Measurements from ENCODE around the gene SIX3.
A peak's percentile ranks its signal among the peaks of the same experiment; 100 is the strongest.

Gene SIX3

DNA sequence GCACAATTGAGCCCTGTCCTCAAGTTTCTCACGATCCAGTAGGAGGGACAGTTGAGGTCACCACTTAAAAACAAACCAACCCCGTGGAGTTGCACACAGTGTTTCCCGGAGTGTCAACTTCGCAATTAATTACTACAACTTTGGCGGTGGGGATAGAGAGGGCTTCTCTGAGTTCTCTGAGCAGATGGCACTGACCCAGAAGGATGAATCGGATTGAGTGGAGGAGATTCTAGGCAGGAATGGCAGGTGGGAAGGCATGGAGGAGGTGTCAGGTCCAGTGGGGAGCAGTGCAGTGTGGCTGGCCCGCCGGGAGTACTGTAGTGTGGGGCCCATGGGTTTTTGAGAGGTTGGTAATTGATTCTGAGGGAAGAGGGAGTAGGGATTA is 12.0 kb downstream of the SIX3 start:
- Histone ChIP-seq H3K4me3 (no peak overlapping the region), H3K27ac (no peak overlapping the region)

DNA sequence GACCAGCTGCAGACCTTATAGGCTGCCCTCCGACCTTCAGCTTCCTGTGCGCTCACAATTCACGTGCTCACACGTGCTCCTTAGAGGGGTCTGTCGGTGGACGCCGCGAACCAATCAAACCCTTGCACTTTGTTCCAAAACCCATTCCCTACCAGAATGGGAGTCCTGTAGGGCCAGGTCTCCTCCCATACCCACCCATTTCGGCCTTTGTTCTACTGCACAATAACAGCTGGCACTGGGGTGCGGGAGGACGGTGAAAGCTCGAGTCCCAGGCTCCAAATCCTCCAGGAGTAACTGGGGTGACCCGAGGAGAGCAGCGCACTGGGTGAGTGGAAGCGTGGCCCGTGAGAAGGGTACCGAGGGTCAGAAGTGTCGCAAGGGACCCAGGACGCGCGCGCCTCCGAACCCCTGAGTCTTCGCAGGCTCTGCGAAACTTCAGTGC is 13.0 kb downstream of the SIX3 start:
- no peak overlapping the region for H3K4me3 ChIP-seq

DNA sequence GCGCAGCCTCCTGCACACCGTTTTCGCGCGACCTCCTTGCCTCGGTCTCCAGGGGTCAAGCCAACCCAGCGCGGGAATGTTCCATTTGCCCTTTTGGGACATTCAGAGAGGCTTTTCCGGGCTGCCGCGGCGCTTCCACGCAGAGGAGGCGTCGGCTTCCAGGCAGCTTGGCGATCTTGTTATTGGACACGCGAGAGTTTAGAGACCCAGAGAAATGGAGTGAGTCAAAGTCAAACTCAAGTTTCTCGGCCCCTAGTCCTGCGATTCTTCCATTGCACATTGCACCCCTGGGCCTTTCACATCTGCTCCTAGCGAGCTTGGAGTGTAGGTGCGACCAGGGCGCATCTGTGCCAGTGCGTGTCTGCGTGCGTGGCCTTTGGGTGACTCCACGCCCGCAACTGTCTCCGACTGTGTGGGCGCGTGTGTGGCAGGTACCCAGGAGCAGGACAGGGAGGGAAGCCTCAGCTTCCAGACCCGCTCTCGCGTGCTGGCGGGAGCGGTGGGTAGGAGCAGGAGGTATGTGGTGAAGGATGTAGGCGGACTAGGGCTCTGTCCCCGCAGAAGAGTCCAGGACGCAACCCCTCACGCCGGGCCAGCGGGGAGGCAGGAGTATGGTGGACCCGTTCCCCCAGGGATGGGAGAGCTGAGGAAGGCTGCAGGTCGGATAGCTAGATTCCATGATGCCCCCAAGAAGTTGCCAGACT is 13.5 kb downstream of the SIX3 start:
- H3K4me3 ChIP-seq = peak overlapping the region in 1 of 7 experiments; percentile 8
- H3K27ac ChIP-seq = no peak overlapping the region

More for the DNA sequence above, 13.0 kb downstream of the SIX3 start:
- H3K27ac ChIP-seq = no peak overlapping the region

GRCh38 chr2:44955593-44956392 is 14.3 kb downstream of the SIX3 start:
- H3K27ac ChIP-seq = no peak overlapping the region
- peak overlapping the region in 1 of 7 experiments; percentile 8 for H3K4me3 ChIP-seq

GRCh38 chr2:44956843-44957242 is 15.3 kb downstream of the SIX3 start:
- H3K27ac ChIP-seq = no peak overlapping the region
- H3K4me3 ChIP-seq = no peak overlapping the region

DNA sequence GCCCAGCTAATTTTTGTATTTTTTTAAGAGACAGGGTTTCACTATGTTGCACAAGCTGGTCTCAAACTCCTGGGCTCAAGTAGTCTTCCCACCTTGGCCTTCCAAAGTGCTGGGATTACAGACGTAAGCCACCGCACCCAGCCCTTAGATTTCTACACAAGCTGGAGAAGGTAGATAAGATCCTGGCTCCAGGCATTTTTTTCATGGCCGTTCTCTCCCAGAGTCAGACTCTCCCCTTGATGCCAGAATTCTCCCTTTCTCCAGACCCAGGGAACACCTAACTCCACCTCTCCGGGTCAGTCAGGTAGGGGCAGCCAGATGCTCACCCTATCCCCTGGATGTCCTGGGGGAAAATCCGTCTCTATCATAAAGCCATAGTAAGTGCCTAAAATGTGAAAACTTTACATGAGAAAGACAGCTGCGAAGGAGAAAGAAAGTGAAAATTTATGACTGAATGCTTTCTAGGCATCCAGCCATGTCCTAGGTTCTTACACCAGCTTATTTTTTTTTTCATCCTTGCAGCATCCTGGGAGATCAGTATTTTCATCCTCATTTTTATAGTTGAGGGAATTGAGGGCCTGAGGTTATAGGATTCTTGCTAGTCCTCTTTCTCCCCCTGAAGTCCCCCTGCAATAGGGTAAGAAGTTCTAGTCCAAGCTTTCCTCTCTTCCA is 16.3 kb downstream of the SIX3 start:
- Histone ChIP-seq H3K27ac (no peak overlapping the region), H3K4me3 (no peak overlapping the region)

DNA sequence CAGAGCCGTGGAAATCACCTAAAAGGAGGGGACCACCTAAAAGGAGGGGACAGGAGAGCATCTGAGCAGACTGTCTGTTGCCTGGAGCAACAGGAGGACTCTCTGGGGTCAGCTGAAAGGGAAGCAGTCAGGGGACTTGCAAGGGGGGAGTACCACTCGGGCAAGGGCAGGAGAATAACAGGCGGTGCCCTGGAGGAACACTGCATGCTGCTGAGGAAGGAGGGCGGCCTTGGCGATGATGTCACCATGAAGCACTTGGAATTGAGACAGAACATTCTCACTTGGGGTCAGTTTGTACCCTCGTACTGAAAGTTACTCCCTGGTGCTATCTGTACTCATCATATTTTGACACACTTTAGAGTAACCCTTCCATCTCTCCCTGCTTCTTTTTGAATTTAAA is 18.4 kb downstream of the SIX3 start:
- H3K4me3 ChIP-seq = no peak overlapping the region
- H3K27ac ChIP-seq = no peak overlapping the region

DNA sequence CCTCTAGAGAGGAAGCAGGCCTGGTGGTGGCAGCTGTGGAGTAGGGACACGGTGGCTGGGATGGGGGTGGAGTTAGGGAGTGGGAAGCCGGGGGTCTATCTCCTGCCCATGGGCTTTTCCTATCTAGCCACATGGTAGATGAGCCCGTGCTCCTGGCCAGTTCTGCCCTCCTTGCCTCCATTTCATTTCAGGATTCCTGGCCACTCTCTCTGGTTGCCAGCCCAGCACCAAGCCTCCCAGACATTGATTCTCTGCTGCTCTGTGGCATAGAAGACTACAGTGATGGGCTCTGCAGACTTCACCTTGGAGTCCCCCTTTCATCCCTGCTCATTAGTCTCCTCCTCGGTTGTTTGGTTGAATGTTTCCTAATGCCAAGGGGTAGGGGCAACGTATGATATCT is 19.4 kb downstream of the SIX3 start:
- Histone ChIP-seq H3K4me3 (no peak overlapping the region), H3K27ac (peak overlapping the region in 1 of 21 experiments; percentile 23)

- no peak overlapping the region for H3K4me3 ChIP-seq
These were observed 20.7 kb downstream of the SIX3 start for GRCh38 chr2:44962176-44962695.

DNA sequence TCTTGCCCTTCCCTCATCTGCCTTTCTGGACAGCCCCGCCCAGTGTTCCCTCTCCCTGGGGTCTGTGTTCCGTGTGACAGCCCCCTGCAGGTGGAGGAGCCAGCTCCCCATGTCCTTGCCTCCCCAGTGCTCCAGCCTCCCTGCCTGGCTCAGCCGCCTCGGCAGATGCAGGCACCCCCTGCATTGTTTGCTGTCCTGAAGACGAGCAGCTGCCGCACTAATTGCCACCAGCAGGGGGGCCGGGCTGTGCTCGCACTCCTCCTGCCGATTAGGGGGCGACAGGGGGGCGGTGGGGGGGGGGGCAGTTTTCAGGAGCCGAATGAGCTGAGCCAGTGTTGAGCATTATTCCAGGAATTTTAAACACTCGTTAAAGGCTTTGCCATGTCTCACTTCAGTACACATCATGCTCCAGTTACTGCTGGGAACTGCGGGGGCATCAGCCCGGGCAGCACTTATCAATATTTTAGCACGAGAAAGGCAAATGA is 23.3 kb downstream of the SIX3 start:
- Histone ChIP-seq H3K4me3 (no peak overlapping the region), H3K27ac (peak overlapping the region in 1 of 21 experiments; percentile 16)

More at GRCh38 chr2:44962176-44962695, 20.7 kb downstream of the SIX3 start:
- no peak overlapping the region for H3K27ac ChIP-seq

GRCh38 chr2:44965684-44966083 is 24.2 kb downstream of the SIX3 start:
- Histone ChIP-seq H3K4me3 (no peak overlapping the region), H3K27ac (peak overlapping the region in 3 of 21 experiments; percentile 5 to 28 (median 27))

DNA sequence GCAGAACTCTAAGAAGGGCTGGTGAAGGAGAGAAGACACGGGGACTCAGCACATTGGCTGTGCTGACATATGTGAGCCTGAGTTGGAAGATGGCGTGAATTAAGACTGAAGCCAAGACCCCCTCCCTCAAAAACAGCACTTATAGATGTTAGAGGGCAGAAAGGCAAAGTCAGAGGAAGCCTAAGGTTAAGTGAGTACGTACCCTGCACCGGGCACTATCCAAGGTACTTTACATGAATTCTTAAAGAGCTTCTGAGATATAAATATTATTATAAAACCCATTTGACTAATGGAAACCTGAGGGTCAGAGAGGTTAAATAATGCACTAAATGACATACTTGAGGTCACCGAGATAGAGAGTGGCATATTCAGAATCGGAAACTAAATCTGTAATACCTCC is 25.6 kb downstream of the SIX3 start:
- Histone ChIP-seq H3K27ac (no peak overlapping the region), H3K4me3 (no peak overlapping the region)

DNA sequence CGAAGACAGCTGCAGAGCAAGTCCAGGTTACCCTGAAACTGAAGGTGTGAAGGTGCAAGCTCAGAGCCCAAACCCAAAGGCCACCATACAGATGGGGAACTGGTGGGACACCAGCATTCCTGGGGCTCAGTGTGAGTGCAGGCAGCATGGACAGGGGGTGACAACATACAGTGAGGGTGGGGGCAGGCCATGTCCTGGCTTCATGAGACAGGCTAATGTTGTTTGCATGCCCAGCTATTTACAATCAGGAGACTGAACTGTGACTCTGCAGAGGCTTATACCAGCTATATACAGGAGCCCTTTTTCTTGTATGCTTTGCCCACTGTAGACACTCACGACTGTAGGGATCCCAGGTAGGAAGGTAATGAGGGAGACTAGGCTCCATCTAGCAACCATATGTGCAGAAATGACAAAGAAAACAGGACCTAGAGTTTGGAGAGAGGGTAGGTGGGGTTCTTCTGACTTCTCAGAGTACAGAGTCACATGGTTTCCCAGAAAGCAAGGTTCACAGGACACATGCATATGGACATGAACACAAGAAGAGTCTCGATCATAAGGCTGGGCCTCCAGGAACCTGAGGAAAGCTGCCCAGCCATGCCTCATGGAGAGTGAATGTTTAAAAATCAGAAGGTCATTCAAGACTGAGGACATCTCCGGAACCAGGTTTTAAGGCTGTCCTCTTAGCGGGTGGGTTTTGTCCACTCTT is 26.4 kb downstream of the SIX3 start:
- no peak overlapping the region for H3K4me3 ChIP-seq

GRCh38 chr2:44969936-44970335 is 28.4 kb downstream of the SIX3 start:
- H3K27ac ChIP-seq = no peak overlapping the region
- no peak overlapping the region for H3K4me3 ChIP-seq

More for the DNA sequence above, 26.4 kb downstream of the SIX3 start:
- H3K27ac ChIP-seq = no peak overlapping the region

GRCh38 chr2:44970846-44971450 is 29.4 kb downstream of the SIX3 start:
- no peak overlapping the region for H3K4me3 ChIP-seq

DNA sequence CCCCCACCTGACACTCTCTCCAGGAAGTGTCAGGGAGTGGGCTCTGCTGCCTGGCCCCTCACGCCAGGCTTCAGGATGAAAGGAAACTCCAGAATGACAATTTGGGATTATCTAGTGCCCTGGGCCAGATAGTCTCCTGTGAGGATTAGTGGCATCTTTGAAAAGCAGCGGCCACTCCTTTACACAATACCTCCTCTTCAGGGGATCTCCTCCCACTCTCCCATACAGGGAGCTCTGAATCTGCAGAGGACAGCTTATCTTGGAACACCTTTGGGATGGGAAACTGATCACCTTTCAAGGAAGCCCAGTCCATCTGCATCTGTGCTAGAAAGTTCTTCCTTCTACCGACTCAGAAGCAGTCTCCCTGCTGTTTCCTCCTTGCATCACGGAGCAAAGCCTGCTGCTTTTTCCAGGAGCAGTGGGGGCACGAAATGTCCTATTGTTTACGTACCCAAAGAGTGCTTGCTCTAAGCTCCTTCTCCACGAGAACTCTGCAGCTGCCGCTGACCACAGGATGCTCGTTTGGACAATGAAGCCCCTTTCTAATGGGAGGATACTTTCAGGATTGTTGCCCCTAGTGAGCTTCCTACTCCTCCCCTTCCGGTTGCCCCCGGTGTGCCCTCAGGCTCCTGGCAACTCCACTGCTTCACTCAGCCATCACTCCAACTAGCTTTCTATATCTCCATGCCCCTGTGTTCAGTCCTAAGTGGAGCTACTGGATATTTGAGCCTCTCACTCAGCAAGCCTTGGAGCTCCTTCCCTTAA is 31.5 kb downstream of the SIX3 start:
- no peak overlapping the region for H3K27ac ChIP-seq
- H3K4me3 ChIP-seq = no peak overlapping the region

More at GRCh38 chr2:44970846-44971450, 29.4 kb downstream of the SIX3 start:
- no peak overlapping the region for H3K27ac ChIP-seq

GRCh38 chr2:44974064-44974715 is 32.7 kb downstream of the SIX3 start:
- Histone ChIP-seq H3K27ac (no peak overlapping the region), H3K4me3 (no peak overlapping the region)
